Activated CD8-positive, alpha-beta T cell treated with anti-CD3 and anti-CD28 coated beads for 36 hours (primary cell): ENCODE results near the gene GYPC. TPM values are rescaled to one million over a fixed set of nuclear protein-coding genes. Genes with fewer than 3 reads are reported as not detected.

Source experiments
- ATAC-seq: fragments of 200-7000 bp; cut with Tn5 transposase; one replicate; pipeline ENCODE4 v1.10.0; 2021; ENCODE audit warnings: mild to moderate bottlenecking, moderate library complexity
- CTCF ChIA-PET: fragments of 350-600 bp; sonication (Branson Sonifier 250); formaldehyde crosslinking; loops from one replicate; lab custom pipeline; 2021; ENCODE audit warnings: antibody characterized with exemption; lab: Charles Lee
- POLR2A ChIA-PET: fragments of 350-600 bp; sonication (Branson Sonifier 250); formaldehyde crosslinking; loops from one replicate; lab custom pipeline; 2021; ENCODE audit warnings: antibody characterized with exemption; lab: Charles Lee
- DNase-seq: peaks from one replicate; pipeline ENCODE4 v3.0.0-alpha.2; 2020
- H3K27ac Mint-ChIP-seq: one replicate; pipeline ENCODE4 v1.8.0; 2021; ENCODE audit warnings: mild to moderate bottlenecking, mixed read lengths
- H3K27me3 Mint-ChIP-seq: one replicate; pipeline ENCODE4 v1.8.0; 2021; ENCODE audit warnings: mixed read lengths
- H3K36me3 Mint-ChIP-seq: one replicate; pipeline ENCODE4 v1.8.0; 2021; ENCODE audit warnings: low read depth, mixed read lengths
- H3K4me1 Mint-ChIP-seq: one replicate; pipeline ENCODE4 v1.8.0; 2021; ENCODE audit warnings: low read depth, mixed read lengths
- H3K4me3 Mint-ChIP-seq: one replicate; pipeline ENCODE4 v1.8.0; 2021; ENCODE audit warnings: mild to moderate bottlenecking, moderate library complexity, mixed read lengths
- H3K9me3 Mint-ChIP-seq: one replicate; pipeline ENCODE4 v1.8.0; 2021; ENCODE audit warnings: mixed read lengths
- intact Hi-C: fragments of 100-400 bp; cut with micrococcal nuclease; formaldehyde crosslinking; loops from one replicate; pipeline ENCODE4 v1.10.0; 2022
- total RNA-seq, 2 experiments: library from RNA; stranded (reverse); gene quantifications; one replicate each; pipeline ENCODE4 v1.2.3, GENCODE V29; 2021
- TF ChIP-seq, protein P1 (sequence below): fragments of 200-600 bp; IDR thresholded peaks from one replicate; pipeline ENCODE4 v1.8.0; 2022; ENCODE audit warnings: antibody characterized with exemption, mild to moderate bottlenecking

GYPC gene, protein sequence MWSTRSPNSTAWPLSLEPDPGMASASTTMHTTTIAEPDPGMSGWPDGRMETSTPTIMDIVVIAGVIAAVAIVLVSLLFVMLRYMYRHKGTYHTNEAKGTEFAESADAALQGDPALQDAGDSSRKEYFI
- total RNA-seq = 100 to 1,000 TPM; 172 to 173 TPM

DNA sequence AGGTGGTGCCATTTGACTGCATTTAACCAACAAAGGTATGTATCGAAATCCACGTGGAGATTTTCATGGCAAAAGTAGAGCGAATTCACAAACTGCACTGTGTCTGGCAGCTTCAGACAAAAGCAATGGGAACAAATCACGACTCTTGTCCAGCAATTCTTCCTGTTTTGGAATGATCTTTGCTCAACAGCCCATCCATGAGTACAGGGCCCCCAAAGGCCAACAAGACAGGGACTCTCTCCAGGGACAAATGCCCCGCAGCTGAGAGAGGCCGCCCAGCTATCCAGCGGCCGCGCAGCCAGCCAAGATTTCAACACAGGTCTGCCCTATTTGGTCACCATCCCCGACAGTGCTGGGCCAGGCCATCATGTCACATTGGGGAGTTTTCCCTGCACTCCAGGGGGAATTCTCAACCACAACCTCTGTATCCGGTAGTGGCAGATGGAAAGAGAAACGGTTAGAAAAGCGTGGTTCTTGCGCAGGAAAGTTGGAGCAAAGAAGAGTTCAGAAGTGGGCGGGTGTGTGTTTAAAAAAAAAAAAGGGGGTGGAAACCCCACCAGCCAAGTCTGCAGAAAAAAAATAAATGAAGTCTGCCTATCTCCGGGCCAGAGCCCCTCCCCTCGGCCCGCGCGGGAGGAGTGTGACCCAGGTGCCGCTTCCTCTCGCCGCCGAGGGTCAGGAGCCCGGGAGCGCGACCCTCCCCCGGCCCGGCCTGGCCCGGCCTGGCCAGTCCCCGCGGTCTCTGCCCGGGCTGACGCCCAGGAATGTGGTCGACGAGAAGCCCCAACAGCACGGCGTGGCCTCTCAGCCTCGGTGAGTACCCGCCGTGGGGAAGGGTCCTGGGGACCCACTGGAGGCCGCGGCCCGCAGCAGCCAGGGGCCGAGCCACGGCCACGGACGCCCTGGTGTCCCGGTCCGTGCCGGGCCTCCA is at the start of gene GYPC:
Gene GYPC (plus strand): TSS at position 659 of the 931 bp plus-strand sequence. CDS start 106 bp downstream, at position 765.
- intact Hi-C loops = loop anchor here (5.0 kb wide), 1 partner anchor 122 kb away; no protein-coding TSS in a partner anchor
- no peaks in the 10 kb centered on the region for H3K27me3 Mint-ChIP-seq
- H3K9me3 Mint-ChIP-seq = peaks cover 3% of the 10 kb centered on the region
- CTCF ChIA-PET = interaction anchor here (1.3 to 3.1 kb wide), 2 partner anchors 121 to 128 kb away, joined by 3 to 13 read pairs; no protein-coding TSS in a partner anchor
- peaks cover 34% of the 10 kb centered on the region for H3K36me3 Mint-ChIP-seq
- POLR2A ChIA-PET = interaction anchor here (0.6 to 1.8 kb wide), 3 partner anchors 12 to 15 kb away, joined by 3 to 4 read pairs (median 3); no protein-coding TSS in a partner anchor
- ATAC-seq (peak; percentile 35), DNase-seq (peak; percentile 71)
- TF ChIP-seq, protein P1, sequence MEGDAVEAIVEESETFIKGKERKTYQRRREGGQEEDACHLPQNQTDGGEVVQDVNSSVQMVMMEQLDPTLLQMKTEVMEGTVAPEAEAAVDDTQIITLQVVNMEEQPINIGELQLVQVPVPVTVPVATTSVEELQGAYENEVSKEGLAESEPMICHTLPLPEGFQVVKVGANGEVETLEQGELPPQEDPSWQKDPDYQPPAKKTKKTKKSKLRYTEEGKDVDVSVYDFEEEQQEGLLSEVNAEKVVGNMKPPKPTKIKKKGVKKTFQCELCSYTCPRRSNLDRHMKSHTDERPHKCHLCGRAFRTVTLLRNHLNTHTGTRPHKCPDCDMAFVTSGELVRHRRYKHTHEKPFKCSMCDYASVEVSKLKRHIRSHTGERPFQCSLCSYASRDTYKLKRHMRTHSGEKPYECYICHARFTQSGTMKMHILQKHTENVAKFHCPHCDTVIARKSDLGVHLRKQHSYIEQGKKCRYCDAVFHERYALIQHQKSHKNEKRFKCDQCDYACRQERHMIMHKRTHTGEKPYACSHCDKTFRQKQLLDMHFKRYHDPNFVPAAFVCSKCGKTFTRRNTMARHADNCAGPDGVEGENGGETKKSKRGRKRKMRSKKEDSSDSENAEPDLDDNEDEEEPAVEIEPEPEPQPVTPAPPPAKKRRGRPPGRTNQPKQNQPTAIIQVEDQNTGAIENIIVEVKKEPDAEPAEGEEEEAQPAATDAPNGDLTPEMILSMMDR = no peak
- peaks cover 40% of the 10 kb centered on the region for H3K4me1 Mint-ChIP-seq
- peak within 1 kb of the TSS; percentile 100 for H3K27ac Mint-ChIP-seq
- peak within 1 kb of the TSS; percentile 97 for H3K4me3 Mint-ChIP-seq

DNA sequence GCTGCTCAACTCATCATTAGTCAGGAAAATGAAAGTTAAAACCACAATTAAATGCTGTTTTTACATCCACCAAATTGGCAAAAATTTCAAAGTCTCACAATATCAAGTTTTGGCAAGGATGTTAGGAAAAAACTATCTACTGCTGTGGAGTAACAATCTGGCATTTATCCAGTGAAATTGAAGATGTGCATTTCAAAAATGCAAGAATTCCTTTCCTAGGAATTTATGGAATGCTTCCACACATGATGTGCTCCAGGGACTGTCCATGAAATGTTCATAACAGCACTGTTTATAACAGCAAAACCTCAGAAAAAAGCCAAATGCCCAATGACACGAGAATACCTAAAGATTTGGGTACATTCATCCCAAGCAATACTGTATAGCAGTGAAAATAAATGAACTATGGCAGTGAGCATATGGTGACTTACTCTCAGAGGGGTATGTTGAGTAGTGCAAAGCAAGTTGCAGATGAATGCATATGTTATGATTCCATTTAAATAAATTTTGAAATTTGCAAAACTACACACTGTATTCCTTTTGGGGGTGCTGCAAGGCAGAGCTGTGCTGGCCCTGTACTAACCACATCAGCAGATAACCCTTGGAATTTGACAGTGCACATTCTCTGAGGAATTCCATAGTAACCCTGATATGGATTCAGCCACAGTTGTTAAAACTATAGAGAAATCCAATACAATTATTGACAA is 41.3 kb upstream of the GYPC start:
- Mint-ChIP-seq H3K27ac (no peak overlapping the region), H3K9me3 (no peaks in the 10 kb centered on the region), H3K4me1 (peaks cover 2% of the 10 kb centered on the region), H3K36me3 (no peaks in the 10 kb centered on the region), H3K4me3 (no peak overlapping the region), H3K27me3 (no peaks in the 10 kb centered on the region)
- ATAC-seq (no peak), DNase-seq (no peak)
- TF ChIP-seq, protein P1 = no peak
- POLR2A ChIA-PET = interaction anchor here (0.6 kb wide), 1 partner anchor 187 kb away, joined by 3 read pairs; no protein-coding TSS in a partner anchor
- CTCF ChIA-PET = no interaction called here
- intact Hi-C loops = no loop called here

DNA sequence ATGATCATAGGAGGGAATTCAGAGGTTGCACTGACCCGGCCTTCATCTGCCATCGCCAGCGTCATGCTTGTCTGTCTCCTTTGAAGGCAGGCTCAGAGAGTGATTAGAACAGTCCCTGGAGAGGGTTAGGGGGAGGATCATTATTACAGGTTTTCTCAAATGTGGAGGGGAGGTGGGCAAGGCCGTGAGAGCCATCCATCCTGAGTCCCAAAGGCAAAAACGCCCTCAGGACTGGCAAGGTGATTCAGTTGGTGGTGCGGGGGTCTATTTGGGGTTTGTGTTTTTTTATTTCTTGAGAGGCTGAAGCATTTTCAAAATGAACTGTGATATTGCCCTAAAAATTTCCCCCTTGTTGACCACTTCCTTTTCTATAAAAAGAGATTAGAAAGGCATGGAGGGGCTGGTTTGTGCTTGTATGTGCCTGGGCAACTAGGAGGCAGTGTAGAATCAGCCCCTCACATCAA is 39.3 kb upstream of the GYPC start:
- ATAC-seq (no peak), DNase-seq (no peak)
- Mint-ChIP-seq H3K36me3 (no peaks in the 10 kb centered on the region), H3K27ac (no peak overlapping the region), H3K4me3 (no peak overlapping the region), H3K4me1 (peaks cover 2% of the 10 kb centered on the region), H3K27me3 (no peaks in the 10 kb centered on the region), H3K9me3 (no peaks in the 10 kb centered on the region)
- TF ChIP-seq, protein P1 = no peak
- ChIA-PET CTCF (no interaction called here), POLR2A (no interaction called here)
- intact Hi-C loops = no loop called here

- Mint-ChIP-seq H3K4me3 (no peak overlapping the region), H3K4me1 (peaks cover 2% of the 10 kb centered on the region), H3K36me3 (no peaks in the 10 kb centered on the region), H3K9me3 (no peaks in the 10 kb centered on the region), H3K27me3 (no peaks in the 10 kb centered on the region), H3K27ac (no peak overlapping the region)
- ChIA-PET POLR2A (interaction anchor here (0.7 kb wide), 1 partner anchor 39 kb away, joined by 3 read pairs; no protein-coding TSS in a partner anchor), CTCF (no interaction called here)
- TF ChIP-seq, protein P1 = no peak
- DNase-seq (no peak), ATAC-seq (no peak)
- intact Hi-C loops = no loop called here
Measured at GRCh38 chr2:126620302-126620701, 35.7 kb upstream of the GYPC start.
